Measurements from ENCODE around the gene LURAP1L.

The LURAP1L gene

GRCh38 chr9:12813960-12814876 is 39.4 kb downstream of the LURAP1L start:
- DNase-seq = no peak

- DNase-seq = no peak
These were observed 40.0 kb downstream of the LURAP1L start for GRCh38 chr9:12814877-12815237.

GRCh38 chr9:12815888-12816287 is 41.1 kb downstream of the LURAP1L start:
- no peak for DNase-seq

GRCh38 chr9:12816656-12817101 is 41.9 kb downstream of the LURAP1L start:
- DNase-seq = no peak

GRCh38 chr9:12817702-12818101 is 42.9 kb downstream of the LURAP1L start:
- no peak for DNase-seq

- no peak for DNase-seq
These were observed 43.7 kb downstream of the LURAP1L start for GRCh38 chr9:12818431-12819000.

- no peak for DNase-seq
These were observed 44.8 kb downstream of the LURAP1L start for GRCh38 chr9:12819436-12820185.

GRCh38 chr9:12822111-12822510 is 47.3 kb downstream of the LURAP1L start:
- no peak for DNase-seq

GRCh38 chr9:12826924-12827565 is 52.2 kb downstream of the LURAP1L start:
- DNase-seq = no peak

GRCh38 chr9:12833701-12834100 is 58.9 kb downstream of the LURAP1L start:
- no peak for DNase-seq

GRCh38 chr9:12838546-12838945 is 63.7 kb downstream of the LURAP1L start:
- no peak for DNase-seq

- DNase-seq = no peak
These were observed 68.9 kb downstream of the LURAP1L start for GRCh38 chr9:12843735-12844134.

- DNase-seq = no peak
These were observed 71.2 kb downstream of the LURAP1L start for GRCh38 chr9:12846035-12846434.

- no peak for DNase-seq
These were observed 72.7 kb downstream of the LURAP1L start for GRCh38 chr9:12847561-12847960.

GRCh38 chr9:12849486-12850003 is 74.7 kb downstream of the LURAP1L start:
- no peak for DNase-seq

GRCh38 chr9:12851341-12852090 is 76.7 kb downstream of the LURAP1L start:
- DNase-seq = no peak

GRCh38 chr9:12853051-12853450 is 78.2 kb downstream of the LURAP1L start:
- DNase-seq = no peak

- no peak for DNase-seq
These were observed 79.4 kb downstream of the LURAP1L start for GRCh38 chr9:12854221-12854620.

- no peak for DNase-seq
These were observed 80.2 kb downstream of the LURAP1L start for GRCh38 chr9:12855066-12855465.

- DNase-seq = no peak
These were observed 81.8 kb downstream of the LURAP1L start for GRCh38 chr9:12856603-12857002.

- no peak for DNase-seq
These were observed 85.0 kb downstream of the LURAP1L start for GRCh38 chr9:12859704-12860251.

GRCh38 chr9:12860998-12861397 is 86.2 kb downstream of the LURAP1L start:
- no peak for DNase-seq
